NT2/D1 (cell line): Measurements from ENCODE around the gene DLG2.

ENCODE experiments used
- DNase-seq: peaks from one replicate; pipeline ENCODE4 v3.0.0-alpha.2; 2011; ENCODE audit warnings: low read depth, low spot score
- H3K27me3 ChIP-seq: 2 replicates; pipeline ENCODE4 v1.6.0; 2011; ENCODE audit warnings: mild to moderate bottlenecking; ENCODE audit not compliant: insufficient read length, insufficient read depth
- H3K36me3 ChIP-seq: 2 replicates; pipeline ENCODE4 v1.6.1; 2011; ENCODE audit warnings: mild to moderate bottlenecking, low read length, mixed read lengths; ENCODE audit not compliant: insufficient read depth, insufficient read length
- H3K4me1 ChIP-seq: 2 replicates; pipeline ENCODE4 v1.5.1; 2011; ENCODE audit not compliant: insufficient read depth, insufficient read length
- H3K4me3 ChIP-seq: 2 replicates; pipeline ENCODE4 v1.5.1; 2011; ENCODE audit warnings: low read depth; ENCODE audit not compliant: insufficient read length
- H3K9ac ChIP-seq: 2 replicates; pipeline ENCODE4 v1.6.0; 2011; ENCODE audit warnings: low read depth; ENCODE audit not compliant: insufficient read length
- H3K9me3 ChIP-seq: 2 replicates; pipeline ENCODE4 v1.5.1; 2011; ENCODE audit warnings: mild to moderate bottlenecking, low read length; ENCODE audit not compliant: insufficient read depth
- SUZ12 ChIP-seq: IDR thresholded peaks from 2 replicates; pipeline ENCODE4 v1.6.1; 2011; ENCODE audit not compliant: insufficient read length, insufficient read depth; ENCODE audit errors: extremely low read depth
- YY1 ChIP-seq: IDR thresholded peaks from 2 replicates; pipeline ENCODE4 v1.6.1; 2011; ENCODE audit not compliant: insufficient read length, insufficient read depth
- ZNF274 ChIP-seq: IDR thresholded peaks from 2 replicates; pipeline ENCODE4 v1.6.1; 2011; ENCODE audit warnings: mild to moderate bottlenecking, low read depth, low read length

Gene DLG2

DNA sequence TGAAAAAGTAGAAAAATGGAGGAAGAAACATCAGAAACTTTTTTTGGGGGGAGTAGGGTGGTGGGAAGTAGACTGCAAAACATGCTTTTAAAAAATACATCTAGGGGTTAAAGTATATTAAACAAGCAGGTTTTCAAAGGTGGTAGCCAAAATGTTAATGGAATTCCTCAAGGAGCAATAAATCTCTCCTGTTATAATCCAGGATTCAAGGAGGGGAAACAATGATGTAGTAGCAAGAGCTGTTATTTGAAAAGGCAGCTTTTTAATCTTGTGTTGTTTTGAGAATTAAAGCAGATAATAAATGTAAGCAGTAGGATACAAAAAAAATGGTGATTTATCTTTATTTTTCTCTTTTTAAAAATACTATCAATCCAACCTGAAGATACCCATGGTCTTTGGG, 1604.4 kb downstream of the DLG2 start:
- Histone ChIP-seq H3K36me3 (no peaks in the 10 kb centered on the region), H3K4me1 (no peaks in the 10 kb centered on the region), H3K9me3 (no peaks in the 10 kb centered on the region), H3K27me3 (no peaks in the 10 kb centered on the region), H3K4me3 (no peak overlapping the region), H3K9ac (no peak overlapping the region)
- no peak for TF ChIP-seq ZNF274
- no peak for TF ChIP-seq SUZ12
- no peak for TF ChIP-seq YY1
- DNase-seq: no peak

DNA sequence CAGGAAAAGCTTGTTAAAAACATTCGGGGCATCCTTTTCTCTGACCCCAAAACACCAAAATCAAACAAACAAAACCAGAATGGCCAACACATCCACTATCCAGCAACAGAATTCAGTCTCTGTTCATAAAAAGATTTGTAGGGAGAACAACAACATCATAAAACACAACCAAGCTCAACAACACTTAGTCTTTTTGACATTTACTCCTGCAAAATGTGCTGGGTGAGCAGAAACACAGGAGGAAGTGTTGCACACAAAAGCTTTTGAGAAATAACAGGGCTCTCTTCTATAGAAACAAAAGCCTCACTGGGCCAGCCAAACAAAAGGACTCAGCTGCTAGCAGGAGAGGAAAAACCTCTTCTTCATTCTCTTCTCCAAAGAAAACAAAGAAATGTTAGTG, 1604.9 kb downstream of the DLG2 start:
- Histone ChIP-seq H3K36me3 (no peaks in the 10 kb centered on the region), H3K9me3 (no peaks in the 10 kb centered on the region), H3K4me1 (no peaks in the 10 kb centered on the region), H3K4me3 (no peak overlapping the region), H3K27me3 (no peaks in the 10 kb centered on the region), H3K9ac (no peak overlapping the region)
- DNase-seq: peak; percentile 11
- TF ChIP-seq SUZ12 (no peak), YY1 (no peak), ZNF274 (no peak)

DNA sequence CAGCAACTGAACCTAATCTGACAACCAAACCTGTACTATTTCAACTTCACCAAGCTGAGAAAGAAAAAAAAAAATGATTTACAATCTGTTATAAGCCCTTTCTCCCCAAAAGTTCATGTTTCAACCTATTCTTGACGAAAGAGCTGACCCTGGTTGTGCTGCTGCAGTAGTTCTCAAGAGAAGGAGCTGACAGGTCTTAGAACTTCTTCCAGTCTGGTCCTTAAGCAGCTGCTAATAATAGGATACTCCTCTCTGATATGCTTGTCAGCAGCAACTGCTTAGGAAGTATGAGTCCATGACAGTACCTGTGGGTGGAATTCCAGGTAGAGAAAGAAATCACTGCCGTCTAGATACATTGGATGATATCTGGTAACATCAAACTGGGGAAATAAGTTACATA, 1605.9 kb downstream of the DLG2 start:
- H3K36me3 ChIP-seq: no peaks in the 10 kb centered on the region
- H3K4me3 ChIP-seq: no peak overlapping the region
- no peaks in the 10 kb centered on the region for H3K9me3 ChIP-seq
- no peak for DNase-seq
- H3K9ac ChIP-seq: no peak overlapping the region
- no peaks in the 10 kb centered on the region for H3K4me1 ChIP-seq
- TF ChIP-seq YY1 (no peak), ZNF274 (no peak), SUZ12 (no peak)
- no peaks in the 10 kb centered on the region for H3K27me3 ChIP-seq

DNA sequence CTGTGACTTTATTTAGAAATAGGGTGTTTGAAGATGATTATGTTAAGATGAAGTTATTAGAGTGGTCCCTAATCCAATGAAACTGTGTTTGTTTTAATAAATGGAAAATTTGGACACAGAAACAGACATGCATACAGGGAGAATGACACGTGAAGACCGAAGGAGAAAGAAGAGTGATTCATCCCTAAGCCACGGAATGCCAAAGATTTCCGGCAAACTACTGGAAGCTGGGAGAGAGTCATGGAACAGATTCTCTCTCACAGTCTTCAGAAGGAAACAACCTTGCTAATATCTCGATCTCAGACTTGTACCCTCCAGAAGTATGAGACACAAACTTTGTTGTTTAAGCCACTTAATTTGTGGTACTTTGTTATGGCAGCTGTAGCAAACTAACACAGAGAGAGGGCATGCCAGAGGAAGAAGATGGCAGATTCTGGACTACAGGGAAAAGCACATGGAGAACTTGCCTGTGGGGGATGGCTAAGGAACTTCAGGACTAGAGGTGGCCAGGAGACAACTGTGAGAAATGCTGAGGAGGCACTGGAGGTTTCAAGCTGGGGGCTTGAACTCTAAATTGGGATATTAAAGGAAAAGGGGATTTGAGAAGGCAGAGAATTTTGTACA, 1607.5 kb downstream of the DLG2 start:
- H3K27me3 ChIP-seq: no peaks in the 10 kb centered on the region
- H3K9ac ChIP-seq: no peak overlapping the region
- TF ChIP-seq SUZ12: no peak
- no peak for TF ChIP-seq ZNF274
- no peak for TF ChIP-seq YY1
- no peaks in the 10 kb centered on the region for H3K9me3 ChIP-seq
- DNase-seq: no peak
- H3K4me1 ChIP-seq: no peaks in the 10 kb centered on the region
- no peaks in the 10 kb centered on the region for H3K36me3 ChIP-seq
- H3K4me3 ChIP-seq: no peak overlapping the region

DNA sequence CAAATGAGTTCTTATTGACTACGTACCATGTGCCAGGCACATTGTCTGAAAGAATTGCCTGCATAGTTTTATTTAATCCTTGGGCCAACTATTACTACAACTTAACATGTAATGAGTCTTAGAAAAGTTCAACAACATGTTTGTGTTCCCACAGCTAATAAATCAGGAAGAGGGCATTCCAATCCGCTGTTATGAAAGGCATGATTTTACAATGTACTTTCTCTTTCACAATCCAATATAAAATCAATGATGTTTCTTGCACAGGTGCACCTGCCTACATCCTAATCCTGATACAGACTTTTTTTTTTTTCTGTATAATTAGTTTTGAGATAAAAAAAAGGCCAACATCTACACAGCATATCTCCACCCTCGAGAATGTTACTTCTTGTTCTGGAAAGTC, 1612.6 kb downstream of the DLG2 start:
- Histone ChIP-seq H3K27me3 (no peaks in the 10 kb centered on the region), H3K9me3 (no peaks in the 10 kb centered on the region), H3K4me1 (no peaks in the 10 kb centered on the region), H3K36me3 (no peaks in the 10 kb centered on the region), H3K4me3 (no peak overlapping the region), H3K9ac (no peak overlapping the region)
- TF ChIP-seq YY1: no peak
- no peak for TF ChIP-seq SUZ12
- TF ChIP-seq ZNF274: no peak
- DNase-seq: no peak

DNA sequence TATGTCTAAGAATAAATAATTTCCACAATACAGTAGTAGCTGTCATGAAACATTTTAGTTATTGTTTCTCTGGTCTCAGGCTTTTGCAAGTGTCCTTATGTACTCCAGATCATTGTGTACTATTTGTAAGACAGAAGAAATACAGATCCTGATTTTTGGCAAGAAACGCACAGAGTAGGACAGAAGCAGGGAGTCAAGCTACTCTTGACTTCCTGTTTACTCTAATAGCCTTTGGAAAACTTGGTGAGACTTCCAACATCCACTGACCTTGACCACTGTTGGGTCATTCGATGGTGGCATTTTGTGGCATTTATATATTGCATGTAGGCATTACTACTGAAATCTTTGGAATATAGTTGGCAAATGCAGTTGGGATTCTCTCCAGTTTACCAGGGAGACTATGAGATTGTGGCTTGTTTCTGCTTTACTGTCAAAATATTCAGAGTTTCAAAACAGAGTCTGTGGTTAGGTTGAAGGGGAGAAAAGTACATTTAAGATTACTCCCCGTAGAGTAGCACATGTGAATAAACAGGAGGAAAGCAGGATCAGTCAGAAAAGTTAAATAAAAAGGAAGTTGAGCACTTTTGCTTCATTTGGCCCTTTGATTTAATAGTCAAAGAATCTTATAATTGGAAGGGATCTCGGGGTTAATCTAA, 1614.8 kb downstream of the DLG2 start:
- Histone ChIP-seq H3K4me1 (no peaks in the 10 kb centered on the region), H3K36me3 (no peaks in the 10 kb centered on the region), H3K27me3 (no peaks in the 10 kb centered on the region), H3K9ac (no peak overlapping the region), H3K4me3 (no peak overlapping the region), H3K9me3 (no peaks in the 10 kb centered on the region)
- no peak for DNase-seq
- no peak for TF ChIP-seq YY1
- TF ChIP-seq ZNF274: no peak
- TF ChIP-seq SUZ12: no peak

DNA sequence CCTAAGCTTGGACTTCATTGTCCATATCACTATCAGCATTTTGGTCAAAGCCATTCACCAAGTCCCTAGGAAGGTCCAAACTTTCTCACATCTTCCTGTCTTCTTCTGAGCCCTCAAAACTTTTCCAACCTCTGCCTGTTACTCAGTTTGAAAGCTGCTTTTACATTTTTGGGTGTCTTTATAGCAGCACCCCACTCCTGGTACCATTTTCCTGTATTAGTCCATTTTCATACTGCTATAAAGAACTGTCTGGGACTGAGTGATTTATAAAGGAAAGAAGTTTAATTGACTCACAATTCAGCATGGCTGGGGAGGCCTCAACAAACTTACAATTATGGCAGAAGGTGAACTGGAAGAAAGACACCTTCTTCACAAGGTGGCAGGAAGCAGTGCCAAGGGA, 1624.0 kb downstream of the DLG2 start:
- no peaks in the 10 kb centered on the region for H3K36me3 ChIP-seq
- TF ChIP-seq SUZ12 (no peak), ZNF274 (no peak), YY1 (no peak)
- no peaks in the 10 kb centered on the region for H3K27me3 ChIP-seq
- H3K4me3 ChIP-seq: no peak overlapping the region
- peaks cover 15% of the 10 kb centered on the region for H3K9me3 ChIP-seq
- no peaks in the 10 kb centered on the region for H3K4me1 ChIP-seq
- no peak for DNase-seq
- no peak overlapping the region for H3K9ac ChIP-seq
